K562 (cell line): ENCODE data around the gene ZMYND12. TPM values are rescaled to one million over a fixed set of nuclear protein-coding genes. Genes with fewer than 3 reads are reported as not detected.

Experiments used
- CTBP1 ChIP-seq: fragments of 450-650 bp; IDR thresholded peaks from 2 replicates; pipeline ENCODE4 v1.6.1; 2016; ENCODE audit warnings: borderline replicate concordance
- MAZ ChIP-seq, 2 experiments: fragments of 450-650 bp in 1 of 2; sonication (generic) in 1 of 2; formaldehyde crosslinking; IDR thresholded peaks in 1 of 2; conservative IDR thresholded peaks in 1 of 2; 2 replicates each; pipeline versions ENCODE4 v1.4.0 to v1.5.0; 2020; ENCODE audit warnings: mild to moderate bottlenecking in 1 of 2, missing genetic modification reagents in 1 of 2
- NR2C2 ChIP-seq, 2 experiments: fragments of 200-800 bp in 1 of 2; sonication (Bioruptor generic) in 1 of 2; sonication (generic) in 1 of 2; formaldehyde crosslinking in 1 of 2; IDR thresholded peaks; 2 replicates each; pipeline versions ENCODE4 v1.6.1 to v1.8.0; 2016 to 2022; ENCODE audit warnings: mild to moderate bottlenecking in 1 of 2, missing compliant biosample characterization in 1 of 2, missing genetic modification characterization in 1 of 2, missing genetic modification reagents in 1 of 2
- RAD51 ChIP-seq: fragments of 450-650 bp; IDR thresholded peaks from 2 replicates; pipeline ENCODE4 v1.7.1; 2016; ENCODE audit warnings: low read depth, mild to moderate bottlenecking, borderline replicate concordance
- RBFOX2 ChIP-seq: fragments of 200-400 bp; formaldehyde crosslinking; IDR thresholded peaks from 2 replicates; pipeline ENCODE4 v1.6.1; 2017; ENCODE audit warnings: low read depth, mild to moderate bottlenecking, low read length, moderate library complexity
- RREB1 ChIP-seq: fragments of 250-450 bp; sonication (Bioruptor Pico); IDR thresholded peaks from 2 replicates; pipeline ENCODE4 v1.4.0; 2020
- SAFB ChIP-seq: fragments of 200-400 bp; formaldehyde crosslinking; IDR thresholded peaks from 2 replicates; pipeline ENCODE4 v1.6.1; 2017; ENCODE audit warnings: low read depth, low read length, borderline replicate concordance
- SRSF1 ChIP-seq: fragments of 200-400 bp; formaldehyde crosslinking; IDR thresholded peaks from 2 replicates; pipeline ENCODE4 v1.6.1; 2017; ENCODE audit warnings: mild to moderate bottlenecking, low read depth, low read length, moderate library complexity
- TCF3 ChIP-seq: sonication (generic); formaldehyde crosslinking; IDR thresholded peaks from 2 replicates; pipeline ENCODE4 v1.4.0; 2020; ENCODE audit warnings: mild to moderate bottlenecking, missing genetic modification reagents
- TCF7L2 ChIP-seq: fragments of 150-350 bp; IDR thresholded peaks from 2 replicates; pipeline ENCODE4 v1.6.1; 2016; ENCODE audit warnings: low read depth, mild to moderate bottlenecking, low read length, moderate library complexity
- TEAD1 ChIP-seq, 2 experiments: fragments of 450-650 bp in 1 of 2; sonication (generic) in 1 of 2; formaldehyde crosslinking; IDR thresholded peaks; 2 replicates each; pipeline versions ENCODE4 v1.4.0 to v1.8.0; 2020 to 2022; ENCODE audit warnings: mild to moderate bottlenecking in 2 of 2, missing genetic modification reagents in 1 of 2
- polyA plus RNA-seq, 8 experiments: library from polyadenylated mRNA; depleted of rRNA in 4 of 8; stranded (reverse) in 5 of 8; unstranded in 3 of 8; fragments of >200 nt; fragmentation: Nextera tagmentation in 2 of 8; fragmentation: Illumina TruSeq in 1 of 8; extraction: Ambion mirVana in 2 of 8; extraction: Trizol in 1 of 8; gene quantifications; 2 replicates each; pipeline versions ENCODE4 v1.2.1 to v1.2.3, GENCODE V29; 2011 to 2014; ENCODE audit warnings: inconsistent platforms in 1 of 8, missing spikeins in 1 of 8
- total RNA-seq, 7 experiments: library from RNA; depleted of rRNA in 6 of 7; stranded (reverse); fragments of >200 nt in 6 of 7; fragmentation: Illumina TruSeq in 2 of 7; extraction: Trizol in 2 of 7; gene quantifications; 2 replicates each; pipeline versions ENCODE4 v1.2.1 to v1.2.3, GENCODE V29; 2011 to 2021; ENCODE audit warnings: low replicate concordance in 1 of 7
- TF ChIP-seq, protein P1 (sequence below), 2 experiments: fragments of 450-650 bp; formaldehyde crosslinking in 1 of 2; IDR thresholded peaks; 2 replicates each; pipeline versions ENCODE4 v1.4.0 to v1.6.1; 2014 to 2020; ENCODE audit warnings: mild to moderate bottlenecking in 2 of 2, borderline replicate concordance in 1 of 2, low read depth in 1 of 2

ZMYND12 gene
- total and polyA plus RNA-seq, 9 of the 15 experiments (the other 6 are each of a cell fraction or from before 2014, with no cell fraction given), result not detected

- TF ChIP-seq NR2C2 (CRISPR knock-in tag; IDR thresholded peaks at IDR 0.05) (no peak), NR2C2 (tag; IDR thresholded peaks at IDR 0.05) (no peak; the same call in 1 of the 2 replicates), RBFOX2 (peak; percentile 96), TCF3 (CRISPR knock-in tag) (no peak), TEAD1 (CRISPR knock-in tag; IDR thresholded peaks at IDR 0.05) (0 out of 4 replicates have a peak, but pooled peaks of 1 of the 2 experiments have one; percentile 22), RAD51 (peak; percentile 46; the same call in 1 of the 2 replicates), TCF7L2 (no peak), CTBP1 (peak; percentile 60; the same call in 1 of the 2 replicates), MAZ (CRISPR knock-in tag; conservative IDR thresholded peaks at IDR 0.05 in 1 of 2, IDR thresholded peaks at IDR 0.05 in 1 of 2) (peak in 1 of 2 experiments; percentile 52; a peak in 1 of 4 replicates), SRSF1 (no peak), SAFB (no peak), RREB1 (CRISPR knock-in tag) (no peak)
- TF ChIP-seq, protein P1, sequence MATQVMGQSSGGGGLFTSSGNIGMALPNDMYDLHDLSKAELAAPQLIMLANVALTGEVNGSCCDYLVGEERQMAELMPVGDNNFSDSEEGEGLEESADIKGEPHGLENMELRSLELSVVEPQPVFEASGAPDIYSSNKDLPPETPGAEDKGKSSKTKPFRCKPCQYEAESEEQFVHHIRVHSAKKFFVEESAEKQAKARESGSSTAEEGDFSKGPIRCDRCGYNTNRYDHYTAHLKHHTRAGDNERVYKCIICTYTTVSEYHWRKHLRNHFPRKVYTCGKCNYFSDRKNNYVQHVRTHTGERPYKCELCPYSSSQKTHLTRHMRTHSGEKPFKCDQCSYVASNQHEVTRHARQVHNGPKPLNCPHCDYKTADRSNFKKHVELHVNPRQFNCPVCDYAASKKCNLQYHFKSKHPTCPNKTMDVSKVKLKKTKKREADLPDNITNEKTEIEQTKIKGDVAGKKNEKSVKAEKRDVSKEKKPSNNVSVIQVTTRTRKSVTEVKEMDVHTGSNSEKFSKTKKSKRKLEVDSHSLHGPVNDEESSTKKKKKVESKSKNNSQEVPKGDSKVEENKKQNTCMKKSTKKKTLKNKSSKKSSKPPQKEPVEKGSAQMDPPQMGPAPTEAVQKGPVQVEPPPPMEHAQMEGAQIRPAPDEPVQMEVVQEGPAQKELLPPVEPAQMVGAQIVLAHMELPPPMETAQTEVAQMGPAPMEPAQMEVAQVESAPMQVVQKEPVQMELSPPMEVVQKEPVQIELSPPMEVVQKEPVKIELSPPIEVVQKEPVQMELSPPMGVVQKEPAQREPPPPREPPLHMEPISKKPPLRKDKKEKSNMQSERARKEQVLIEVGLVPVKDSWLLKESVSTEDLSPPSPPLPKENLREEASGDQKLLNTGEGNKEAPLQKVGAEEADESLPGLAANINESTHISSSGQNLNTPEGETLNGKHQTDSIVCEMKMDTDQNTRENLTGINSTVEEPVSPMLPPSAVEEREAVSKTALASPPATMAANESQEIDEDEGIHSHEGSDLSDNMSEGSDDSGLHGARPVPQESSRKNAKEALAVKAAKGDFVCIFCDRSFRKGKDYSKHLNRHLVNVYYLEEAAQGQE (IDR thresholded peaks at IDR 0.05; ENCODE audit: borderline replicate concordance), result no peak
- TF ChIP-seq, protein P1 (CRISPR knock-in tag; IDR thresholded peaks at IDR 0.05; ENCODE audit: low read depth), result peak; percentile 72; the same call in 1 of the 2 replicates
Observed at GRCh38 chr1:42456010-42456753, at the start of gene ZMYND12, which contains the start of gene PPCS (continued).
